SJCRH30 (cell line): ENCODE results near the gene ITGA11. TPM values are rescaled to one million over a fixed set of nuclear protein-coding genes. Genes with fewer than 3 reads are reported as not detected.

Experiments
- DNase-seq, 2 experiments: peaks; one replicate each; pipeline ENCODE4 v3.0.0-alpha.2; 2015 to 2020
- H3K27ac ChIP-seq: fragments of 250-450 bp; sonication (Bioruptor Pico); 2 replicates; pipeline ENCODE4 v1.5.1; 2020; ENCODE audit warnings: mild to moderate bottlenecking, moderate library complexity
- H3K27me3 ChIP-seq: fragments of 250-450 bp; sonication (Bioruptor Pico); 2 replicates; pipeline ENCODE4 v1.5.1; 2020; ENCODE audit warnings: mild to moderate bottlenecking, moderate library complexity
- H3K36me3 ChIP-seq: fragments of 250-450 bp; sonication (Bioruptor Pico); 2 replicates; pipeline ENCODE4 v1.5.1; 2020; ENCODE audit warnings: mild to moderate bottlenecking, moderate library complexity
- H3K4me1 ChIP-seq: fragments of 250-450 bp; sonication (Bioruptor Pico); 2 replicates; pipeline ENCODE4 v1.5.1; 2020; ENCODE audit warnings: mild to moderate bottlenecking, moderate library complexity
- H3K4me3 ChIP-seq: fragments of 250-450 bp; sonication (Bioruptor Pico); 2 replicates; pipeline ENCODE4 v1.5.1; 2020; ENCODE audit warnings: mild to moderate bottlenecking, moderate library complexity
- H3K9me3 ChIP-seq: fragments of 250-450 bp; sonication (Bioruptor Pico); replicated peaks from 2 replicates; pipeline ENCODE4 v1.5.1; 2020; ENCODE audit warnings: mild to moderate bottlenecking, moderate library complexity
- total RNA-seq: library from RNA; depleted of rRNA; stranded (reverse); fragments of >200 nt; shearing (Covaris generic); gene quantifications from 2 replicates; pipeline ENCODE4 v1.2.3, GENCODE V29; 2014

ITGA11 gene
- total RNA-seq, 1 experiment from 2014 or later: not detected

GRCh38 chr15:68415061-68415460 is 16.9 kb downstream of the ITGA11 start:
- Histone ChIP-seq H3K27ac (no peak overlapping the region), H3K4me1 (no peaks in the 10 kb centered on the region), H3K4me3 (no peak overlapping the region), H3K27me3 (peaks cover 8% of the 10 kb centered on the region), H3K36me3 (no peaks in the 10 kb centered on the region), H3K9me3 (no peaks in the 10 kb centered on the region)
- no peak for DNase-seq

DNA sequence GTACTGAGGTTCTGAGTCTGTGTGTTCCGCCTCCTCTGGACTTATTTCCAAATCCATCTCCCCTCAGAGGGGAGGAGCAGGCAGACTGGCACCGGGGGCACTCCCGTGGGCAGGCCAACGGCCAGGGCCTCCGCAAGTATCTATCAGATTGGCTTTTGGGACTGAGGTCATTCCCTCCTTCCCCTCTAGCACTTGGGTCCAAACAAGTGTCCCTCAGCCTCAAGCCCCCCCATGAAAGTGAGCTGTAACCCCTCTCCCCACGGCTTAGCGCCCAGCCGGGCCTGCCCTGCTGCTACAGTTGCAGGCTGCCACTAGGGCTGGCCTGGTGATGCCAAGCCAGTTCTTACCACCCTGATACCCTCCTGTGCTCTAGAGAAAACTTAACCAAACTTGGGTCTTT is 17.4 kb downstream of the ITGA11 start:
- H3K36me3 ChIP-seq: no peaks in the 10 kb centered on the region
- H3K27ac ChIP-seq: no peak overlapping the region
- no peaks in the 10 kb centered on the region for H3K9me3 ChIP-seq
- H3K4me1 ChIP-seq: no peaks in the 10 kb centered on the region
- no peak overlapping the region for H3K4me3 ChIP-seq
- H3K27me3 ChIP-seq: peaks cover 8% of the 10 kb centered on the region
- DNase-seq: no peak

- no peak overlapping the region for H3K27ac ChIP-seq
- peaks cover 8% of the 10 kb centered on the region for H3K27me3 ChIP-seq
- no peaks in the 10 kb centered on the region for H3K9me3 ChIP-seq
- no peaks in the 10 kb centered on the region for H3K36me3 ChIP-seq
- H3K4me1 ChIP-seq: no peaks in the 10 kb centered on the region
- no peak for DNase-seq
- H3K4me3 ChIP-seq: no peak overlapping the region
These were observed 17.8 kb downstream of the ITGA11 start for GRCh38 chr15:68414206-68414555.

DNA sequence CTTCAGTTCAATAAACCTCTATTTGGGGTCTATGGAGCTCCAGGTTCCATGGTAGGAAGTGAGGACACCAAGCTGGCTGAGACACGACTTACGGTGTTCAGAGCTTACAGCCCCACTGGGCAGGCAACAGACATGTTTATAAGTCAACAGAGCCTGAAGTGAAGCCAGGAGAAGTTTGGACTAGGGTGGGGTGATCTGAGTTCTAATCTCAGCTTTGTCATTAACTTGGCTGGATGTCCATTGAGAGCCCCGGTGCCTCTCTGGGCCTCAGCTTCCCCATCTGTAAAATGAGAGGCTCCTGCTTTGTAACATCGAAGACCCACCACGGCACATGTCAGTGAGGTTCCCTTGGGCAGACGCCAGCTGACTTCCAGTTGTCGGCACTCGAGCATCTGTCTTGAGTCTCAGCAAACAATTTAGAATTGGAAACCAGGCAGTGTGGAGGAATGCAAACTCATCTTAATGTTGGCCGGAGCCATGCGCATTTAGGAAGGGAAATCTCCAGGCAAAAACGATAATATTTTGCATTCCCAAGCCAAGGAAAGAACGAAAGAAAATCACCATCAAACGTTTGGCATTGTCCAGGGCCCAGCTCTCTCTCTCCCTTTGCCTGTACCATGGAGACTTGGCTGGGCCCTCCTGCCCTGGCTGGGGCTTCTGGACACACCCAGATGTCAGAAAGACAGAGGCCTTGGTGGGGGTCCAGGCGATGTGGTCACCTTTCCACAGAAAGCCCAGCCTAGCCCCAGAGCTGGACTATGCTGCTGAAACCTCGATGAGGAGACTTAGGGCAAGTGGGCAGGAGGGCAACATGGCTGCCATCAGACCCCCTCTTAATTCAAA is 18.4 kb downstream of the ITGA11 start:
- DNase-seq: no peak
- H3K4me1 ChIP-seq: no peaks in the 10 kb centered on the region
- no peak overlapping the region for H3K4me3 ChIP-seq

GRCh38 chr15:68412218-68412617 is 19.7 kb downstream of the ITGA11 start:
- H3K27ac ChIP-seq: no peak overlapping the region
- no peaks in the 10 kb centered on the region for H3K9me3 ChIP-seq
- no peaks in the 10 kb centered on the region for H3K36me3 ChIP-seq
- DNase-seq: no peak
- no peaks in the 10 kb centered on the region for H3K4me1 ChIP-seq
- H3K4me3 ChIP-seq: no peak overlapping the region
- H3K27me3 ChIP-seq: peaks cover 5% of the 10 kb centered on the region

More for the DNA sequence above, 18.4 kb downstream of the ITGA11 start:
- H3K27ac ChIP-seq: no peak overlapping the region
- no peaks in the 10 kb centered on the region for H3K9me3 ChIP-seq
- peaks cover 8% of the 10 kb centered on the region for H3K27me3 ChIP-seq
- no peaks in the 10 kb centered on the region for H3K36me3 ChIP-seq

GRCh38 chr15:68411735-68412134 is 20.2 kb downstream of the ITGA11 start:
- no peaks in the 10 kb centered on the region for H3K4me1 ChIP-seq
- peaks cover 4% of the 10 kb centered on the region for H3K27me3 ChIP-seq
- H3K4me3 ChIP-seq: no peak overlapping the region
- H3K9me3 ChIP-seq: no peaks in the 10 kb centered on the region
- no peak overlapping the region for H3K27ac ChIP-seq
- no peak for DNase-seq
- no peaks in the 10 kb centered on the region for H3K36me3 ChIP-seq

- no peak overlapping the region for H3K27ac ChIP-seq
- no peaks in the 10 kb centered on the region for H3K4me1 ChIP-seq
- H3K9me3 ChIP-seq: no peaks in the 10 kb centered on the region
- no peaks in the 10 kb centered on the region for H3K36me3 ChIP-seq
- peaks cover 4% of the 10 kb centered on the region for H3K27me3 ChIP-seq
- H3K4me3 ChIP-seq: no peak overlapping the region
- no peak for DNase-seq
These were observed 20.7 kb downstream of the ITGA11 start for GRCh38 chr15:68411343-68411675.

DNA sequence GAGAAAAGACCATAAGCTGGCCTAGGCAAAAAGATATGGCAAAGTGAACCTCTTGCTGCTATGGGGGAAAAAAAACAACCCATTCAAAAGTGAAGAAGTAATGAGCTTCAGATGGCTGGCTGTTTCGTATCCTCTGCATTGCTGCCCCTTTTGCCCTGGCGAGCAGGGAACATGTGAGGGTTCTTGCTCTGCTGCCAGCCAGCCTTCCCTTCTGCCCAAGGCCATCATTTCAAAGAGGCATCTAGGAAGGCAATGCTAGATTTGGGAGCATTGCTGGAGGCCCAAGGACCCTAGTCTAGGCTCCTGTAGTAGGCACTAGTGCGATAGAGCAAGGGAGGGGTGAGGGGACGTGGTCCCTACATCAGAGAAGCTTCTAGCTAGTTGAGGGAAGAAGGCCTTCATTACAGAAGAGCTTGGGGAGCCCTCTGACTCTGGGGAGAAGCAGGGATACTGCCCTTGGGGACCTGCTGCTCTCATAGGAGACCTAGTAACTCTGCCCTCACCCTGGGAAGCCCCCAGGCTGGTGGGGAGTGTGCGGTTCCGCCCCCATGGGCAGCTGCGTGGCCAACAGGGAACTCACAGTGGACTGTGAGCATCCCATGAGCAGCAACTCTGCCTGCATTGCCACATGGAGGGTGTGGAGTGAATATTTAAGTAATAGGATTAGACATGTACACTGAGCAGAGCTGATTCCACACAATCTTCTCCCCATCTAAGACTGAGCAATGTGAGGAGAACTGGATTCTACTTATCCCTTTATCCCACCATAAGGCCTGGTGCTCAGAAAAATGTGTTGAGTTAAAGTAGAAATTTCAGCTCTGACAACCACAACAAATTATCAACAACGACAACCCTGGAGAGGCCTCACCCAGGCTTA is 21.3 kb downstream of the ITGA11 start:
- no peak for DNase-seq
- H3K36me3 ChIP-seq: no peaks in the 10 kb centered on the region
- no peaks in the 10 kb centered on the region for H3K9me3 ChIP-seq
- H3K4me3 ChIP-seq: no peak overlapping the region
- H3K27ac ChIP-seq: no peak overlapping the region
- H3K27me3 ChIP-seq: peaks cover 4% of the 10 kb centered on the region
- H3K4me1 ChIP-seq: no peaks in the 10 kb centered on the region

DNA sequence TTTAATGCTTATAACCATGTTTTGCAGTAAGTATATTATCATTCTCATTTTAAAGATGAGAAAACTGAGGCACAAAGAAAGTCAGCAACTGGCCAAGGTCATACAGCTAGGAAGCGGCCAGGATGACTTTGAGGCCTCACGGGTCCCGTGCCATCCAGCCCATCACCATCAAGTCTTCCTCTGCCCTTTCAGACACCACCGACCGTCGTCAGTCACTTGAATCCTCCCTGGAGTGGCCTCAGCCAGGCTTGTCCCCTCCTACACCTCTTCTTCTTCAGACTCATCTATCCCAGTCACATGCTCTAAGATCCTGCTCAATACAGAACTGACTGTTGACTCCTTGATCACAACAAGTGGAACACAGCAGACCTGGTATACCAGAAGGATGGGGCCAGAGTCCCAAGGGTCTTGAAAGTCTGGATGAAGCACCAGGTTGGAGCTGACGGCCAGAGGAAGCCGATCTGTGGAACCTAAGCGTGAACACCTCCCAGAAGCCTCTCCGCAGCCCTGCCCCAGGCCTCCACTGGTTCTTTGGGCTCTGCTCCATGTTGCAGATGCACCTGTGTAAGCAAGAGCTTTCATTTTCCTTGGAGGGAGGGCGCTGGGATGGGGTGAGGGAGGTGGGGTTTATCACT is 22.1 kb downstream of the ITGA11 start:
- Histone ChIP-seq H3K4me1 (no peaks in the 10 kb centered on the region), H3K9me3 (no peaks in the 10 kb centered on the region), H3K27ac (no peak overlapping the region), H3K27me3 (no peaks in the 10 kb centered on the region; the same call in 1 of the 2 replicates), H3K36me3 (no peaks in the 10 kb centered on the region), H3K4me3 (no peak overlapping the region)
- DNase-seq: no peak

DNA sequence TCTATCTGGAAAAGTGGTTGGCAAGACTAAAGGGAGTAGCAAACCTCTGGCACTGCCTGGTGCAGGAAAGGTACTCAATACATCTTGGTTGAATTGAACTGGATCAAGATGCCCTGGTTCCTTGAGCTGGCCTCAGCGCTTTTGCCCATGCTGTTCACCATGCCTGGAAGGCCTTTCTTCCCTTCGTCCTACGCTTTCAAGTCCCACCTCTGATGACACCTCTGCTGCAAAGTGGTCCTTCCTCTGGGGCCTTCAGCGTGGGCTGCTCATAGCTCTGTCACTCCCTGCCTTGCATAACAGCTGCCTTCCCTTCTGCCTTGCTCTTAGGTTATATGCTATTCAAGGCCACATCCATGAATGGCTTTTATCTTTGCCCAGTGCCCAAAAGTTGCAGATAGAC is 23.0 kb downstream of the ITGA11 start:
- Histone ChIP-seq H3K4me1 (no peaks in the 10 kb centered on the region), H3K27me3 (no peaks in the 10 kb centered on the region; the same call in 1 of the 2 replicates), H3K36me3 (no peaks in the 10 kb centered on the region), H3K9me3 (no peaks in the 10 kb centered on the region), H3K27ac (no peak overlapping the region), H3K4me3 (no peak overlapping the region)
- no peak for DNase-seq

DNA sequence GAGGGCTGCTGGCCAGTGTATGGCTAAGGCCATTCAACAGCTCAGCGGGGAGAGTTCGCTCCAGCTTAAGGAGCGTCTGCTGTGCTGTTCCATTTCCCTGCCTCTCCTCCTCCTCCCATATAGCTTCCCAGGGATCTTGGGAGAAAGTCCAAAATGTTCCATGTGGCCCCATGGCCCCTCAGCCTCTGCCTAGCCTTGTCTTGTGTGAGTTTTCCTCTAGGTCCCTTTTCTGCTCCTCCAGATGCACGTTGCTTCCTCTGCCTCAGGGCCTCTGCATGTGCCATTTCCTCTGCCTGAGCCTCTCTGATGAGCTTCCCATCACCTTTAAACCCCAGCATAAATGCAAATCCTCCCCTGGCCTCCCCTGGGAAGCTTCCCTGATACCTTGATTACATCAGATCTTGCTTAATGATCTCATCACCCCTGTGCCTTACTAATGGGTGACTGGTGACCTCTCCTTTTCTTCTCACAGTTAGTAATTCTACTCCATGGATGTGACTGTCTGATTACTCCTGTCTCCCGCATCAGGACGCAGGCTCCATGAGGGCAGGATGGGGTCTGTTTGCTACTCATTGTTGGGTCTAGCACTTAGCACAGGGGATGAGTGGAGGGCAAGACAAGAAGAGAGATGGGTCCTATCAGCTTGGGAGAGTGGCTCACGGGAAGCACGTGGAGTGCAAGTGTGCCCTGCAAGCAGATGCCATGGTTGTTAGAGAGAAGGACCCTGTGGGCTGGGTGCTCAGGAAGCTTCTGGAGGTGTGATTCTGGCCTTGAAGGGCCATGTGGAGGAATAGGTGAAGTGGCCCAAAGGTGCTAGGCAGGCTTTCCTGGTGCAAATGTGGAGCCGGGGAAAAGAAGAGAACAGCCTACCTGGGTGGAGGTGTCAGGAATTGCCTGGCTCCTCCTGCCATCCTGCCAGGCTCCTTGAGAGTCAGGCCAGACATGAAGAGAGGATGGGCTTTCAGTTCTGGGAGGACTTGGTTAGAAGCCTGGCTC is 23.8 kb downstream of the ITGA11 start:
- H3K9me3 ChIP-seq: no peaks in the 10 kb centered on the region
- no peak overlapping the region for H3K4me3 ChIP-seq
- H3K27ac ChIP-seq: no peak overlapping the region
- DNase-seq: no peak
- H3K4me1 ChIP-seq: no peaks in the 10 kb centered on the region
- no peaks in the 10 kb centered on the region for H3K36me3 ChIP-seq
- H3K27me3 ChIP-seq: no peaks in the 10 kb centered on the region; the same call in 1 of the 2 replicates

- Histone ChIP-seq H3K27me3 (no peaks in the 10 kb centered on the region; the same call in 1 of the 2 replicates), H3K9me3 (no peaks in the 10 kb centered on the region), H3K4me1 (no peaks in the 10 kb centered on the region), H3K36me3 (no peaks in the 10 kb centered on the region), H3K27ac (no peak overlapping the region), H3K4me3 (no peak overlapping the region)
- no peak for DNase-seq
These were observed 24.6 kb downstream of the ITGA11 start for GRCh38 chr15:68407141-68407885.

- Histone ChIP-seq H3K27ac (no peak overlapping the region), H3K9me3 (no peaks in the 10 kb centered on the region), H3K4me1 (no peaks in the 10 kb centered on the region), H3K27me3 (no peaks in the 10 kb centered on the region), H3K36me3 (no peaks in the 10 kb centered on the region), H3K4me3 (no peak overlapping the region)
- no peak for DNase-seq
These were observed 26.3 kb downstream of the ITGA11 start for GRCh38 chr15:68405378-68406250.
